Adrenal gland (tissue), 12 donors: ENCODE measurements around the gene G2E3. TPM values are rescaled to one million over a fixed set of nuclear protein-coding genes. Genes with fewer than 3 reads are reported as not detected.
"Not testable (repeated sequence)": the region's sequence is repeated elsewhere in the genome, so short reads cannot be mapped to it uniquely, and the experiment has no call there.

ENCODE experiments used
- DNase-seq, 7 donors: peaks; one replicate each; pipeline ENCODE4 v3.0.0-alpha.2; 2019 to 2020
- H3K27ac ChIP-seq, 5 donors: fragments of 200-600 bp; sonication (generic) in 4 of 5; 1 replicate in 3 of 5; 2 replicates in 2 of 5; pipeline versions ENCODE4 v1.5.1 to v1.8.0; 2016 to 2020; ENCODE audit warnings: mild to moderate bottlenecking in 1 of 5
- H3K27me3 ChIP-seq: fragments of 200-600 bp; 2 replicates; pipeline ENCODE4 v1.8.0; 2021
- H3K36me3 ChIP-seq, 2 donors: fragments of 200-600 bp; replicated peaks in 1 of 2; 1 replicate in 1 of 2; 2 replicates in 1 of 2; pipeline versions ENCODE4 v1.5.1 to v1.8.0; 2018 to 2022
- H3K4me1 ChIP-seq, 2 donors: fragments of 200-600 bp; replicated peaks in 1 of 2; 1 replicate in 1 of 2; 2 replicates in 1 of 2; pipeline versions ENCODE4 v1.5.1 to v1.8.0; 2018 to 2021
- H3K4me3 ChIP-seq, 4 donors: fragments of 200-600 bp; sonication (generic) in 3 of 4; one replicate each; pipeline ENCODE4 v1.5.1; 2016 to 2018
- H3K9me3 ChIP-seq, 3 donors: fragments of 200-600 bp; sonication (generic) in 1 of 3; replicated peaks in 1 of 3; 1 replicate in 2 of 3; 2 replicates in 1 of 3; pipeline versions ENCODE4 v1.5.1 to v1.8.0; 2016 to 2021
- POLR2A ChIP-seq, 2 donors: fragments of 450-650 bp; IDR thresholded peaks; one replicate each; pipeline ENCODE4 v1.6.1; 2017; ENCODE audit warnings: antibody characterized with exemption in 2 of 2, mild to moderate bottlenecking in 2 of 2, moderate library complexity in 1 of 2
- WGBS, 4 donors: extraction: QIAGEN DNeasy Blood & Tissue Kit in 2 of 4; methylation state at CpG; one replicate each; pipeline versions ENCODE4 v1.1.5 to v1.1.7; 2013 to 2017; 5-methylcytosine and 5-hydroxymethylcytosine counted together
- intact Hi-C, 2 donors: fragments of 100-400 bp; cut with DNase I; formaldehyde crosslinking; loops; one replicate each; pipeline versions ENCODE4 v1.14.1 to v1.15.0; 2022 to 2023
- polyA plus RNA-seq, 3 donors: library from polyadenylated mRNA; stranded (reverse); fragments of 200-250 nt in 2 of 3; fragments of 350-450 nt in 1 of 3; fragmentation: Illumina TruSeq in 1 of 3; extraction: RNeasy Lipid Tissue Mini Kit (QIAGEN cat#74804) in 1 of 3; gene quantifications; one replicate each; pipeline ENCODE4 v1.2.3, GENCODE V29; 2013 to 2014
- total RNA-seq, 9 donors: library from RNA; depleted of rRNA in 4 of 9; stranded (reverse); fragments of >200 nt in 4 of 9; fragments of 120-200 nt in 1 of 9; fragmentation: NEBNext Ultra II Directional in 1 of 9; extraction: Animal tissue kit (Norgen Biotek cat#: 25700) in 1 of 9; gene quantifications; one replicate each; pipeline versions ENCODE4 v1.1.0 to v1.2.4, GENCODE V29; 2013 to 2023
- TF ChIP-seq, protein P1 (sequence below), 6 experiments: fragments of 450-650 bp in 4 of 6; fragments of 200-600 bp in 2 of 6; sonication (generic) in 1 of 6; IDR thresholded peaks; 1 replicate in 5 of 6; 2 replicates in 1 of 6; pipeline versions ENCODE4 v1.5.1 to v1.8.0; 2016 to 2021; ENCODE audit warnings: antibody characterized with exemption in 6 of 6, mild to moderate bottlenecking in 2 of 6, moderate library complexity in 1 of 6
- donor health status: healthy with polysubstance abuse.
- donor health status: Bipolar disorder and iron deficiency.
- donor health status: DM: yes; HTN: yes; CAD: no.
- donor health status: DM: no; HTN: no; CAD: no.
- donor health status: DM: no; HTN: no; CAD: no.
- donor health status: DM: yes; HTN: yes; CAD: no.

G2E3 gene
- total and polyA plus RNA-seq, 12 donors, result 2.4 to 18.4 (median 9.7) TPM

DNA sequence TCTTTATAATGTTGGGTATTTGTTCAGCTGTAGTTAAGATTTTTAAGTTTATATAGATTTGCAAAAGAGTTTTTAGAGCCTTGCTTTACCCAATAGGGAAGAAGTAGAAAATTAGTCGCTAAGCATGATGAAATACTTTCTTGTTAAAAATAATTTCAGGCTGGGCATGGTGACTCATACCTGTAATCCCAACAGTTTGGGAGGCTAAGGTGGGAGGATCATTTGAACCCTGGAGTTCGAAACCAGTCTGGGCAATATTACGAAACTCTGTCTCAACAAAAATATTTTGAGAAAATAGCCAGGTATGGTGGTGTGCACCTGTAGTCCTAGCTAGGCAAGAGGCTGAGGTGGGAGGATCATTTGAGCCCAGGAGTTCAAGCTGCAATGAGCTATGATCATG, 44.4 kb downstream of the G2E3 start:
- DNase-seq, result no peak
- TF ChIP-seq, protein P1, sequence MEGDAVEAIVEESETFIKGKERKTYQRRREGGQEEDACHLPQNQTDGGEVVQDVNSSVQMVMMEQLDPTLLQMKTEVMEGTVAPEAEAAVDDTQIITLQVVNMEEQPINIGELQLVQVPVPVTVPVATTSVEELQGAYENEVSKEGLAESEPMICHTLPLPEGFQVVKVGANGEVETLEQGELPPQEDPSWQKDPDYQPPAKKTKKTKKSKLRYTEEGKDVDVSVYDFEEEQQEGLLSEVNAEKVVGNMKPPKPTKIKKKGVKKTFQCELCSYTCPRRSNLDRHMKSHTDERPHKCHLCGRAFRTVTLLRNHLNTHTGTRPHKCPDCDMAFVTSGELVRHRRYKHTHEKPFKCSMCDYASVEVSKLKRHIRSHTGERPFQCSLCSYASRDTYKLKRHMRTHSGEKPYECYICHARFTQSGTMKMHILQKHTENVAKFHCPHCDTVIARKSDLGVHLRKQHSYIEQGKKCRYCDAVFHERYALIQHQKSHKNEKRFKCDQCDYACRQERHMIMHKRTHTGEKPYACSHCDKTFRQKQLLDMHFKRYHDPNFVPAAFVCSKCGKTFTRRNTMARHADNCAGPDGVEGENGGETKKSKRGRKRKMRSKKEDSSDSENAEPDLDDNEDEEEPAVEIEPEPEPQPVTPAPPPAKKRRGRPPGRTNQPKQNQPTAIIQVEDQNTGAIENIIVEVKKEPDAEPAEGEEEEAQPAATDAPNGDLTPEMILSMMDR (IDR thresholded peaks at IDR 0.05), result no peak
- TF ChIP-seq POLR2A (IDR thresholded peaks at IDR 0.05), result no peak
- Histone ChIP-seq H3K27ac (no peak overlapping the region), H3K36me3 (peaks cover 0 to 17% of the 10 kb centered on the region in 2 donors), H3K9me3 (no peaks in the 10 kb centered on the region), H3K27me3 (no peaks in the 10 kb centered on the region), H3K4me3 (no peak overlapping the region), H3K4me1 (no peaks in the 10 kb centered on the region)
- intact Hi-C loops, result no loop called here
- WGBS, 4 donors, result 92 to 96% (median 95%) methylated on average over 3 of the region's 3 CpGs

DNA sequence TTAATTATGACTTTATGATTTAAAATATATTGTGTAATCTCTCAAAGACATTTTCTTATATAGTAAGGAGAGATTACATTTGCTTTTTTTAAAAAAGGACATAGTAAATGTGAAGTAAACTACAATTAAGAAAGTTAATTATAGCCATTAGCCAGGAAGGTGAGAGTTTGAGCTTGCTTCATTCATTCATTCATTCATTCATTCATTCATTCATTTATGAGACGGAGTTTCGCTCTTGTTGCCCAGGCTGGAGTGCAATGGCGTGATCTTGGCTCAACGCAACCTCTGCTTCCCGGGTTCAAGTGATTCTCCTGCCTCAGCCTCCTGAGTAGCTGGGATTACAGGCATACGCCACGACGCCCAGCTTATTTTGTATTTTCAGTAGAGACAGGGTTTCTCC, 45.7 kb downstream of the G2E3 start:
- peaks cover 0 to 17% of the 10 kb centered on the region in 2 donors for H3K36me3 ChIP-seq
- intact Hi-C loops, result not testable (repeated sequence)
- 96 to 98% (median 96%) methylated on average over 8 of the region's 8 CpGs for WGBS, 4 donors

DNA sequence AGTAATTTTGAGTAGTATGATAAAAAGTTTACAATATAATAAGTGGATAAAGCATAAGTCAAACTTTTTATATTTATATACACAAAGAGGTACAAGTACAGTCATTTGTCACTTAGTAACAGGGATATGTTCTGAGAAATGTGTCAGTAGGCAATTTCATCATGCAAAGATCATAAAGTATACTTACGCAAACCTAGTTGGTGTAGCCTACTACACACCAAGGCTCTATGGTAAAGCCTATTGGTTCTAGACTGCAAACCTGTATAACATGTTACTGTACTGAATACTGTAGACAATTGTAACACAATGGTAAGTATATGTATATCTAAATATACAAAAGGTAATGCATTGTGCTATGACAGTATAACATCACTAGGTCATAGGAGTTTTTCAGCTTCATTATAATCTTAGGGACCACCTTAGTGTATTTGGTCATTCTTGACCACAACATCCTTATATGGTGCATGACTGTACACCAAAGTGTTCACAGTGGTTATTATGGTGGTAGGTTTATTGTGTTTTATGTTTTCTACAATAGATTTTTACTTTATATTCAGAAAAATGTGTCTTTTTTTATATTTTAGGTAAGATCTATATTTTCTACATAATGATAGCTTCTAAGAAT, 48.3 kb downstream of the G2E3 start:
- H3K36me3 ChIP-seq, result peaks cover 0 to 9% of the 10 kb centered on the region in 2 donors
- intact Hi-C loops, result no loop called here
- TF ChIP-seq, protein P1 (IDR thresholded peaks at IDR 0.05), result no peak
- no peak for TF ChIP-seq POLR2A (IDR thresholded peaks at IDR 0.05)
- no peaks in the 10 kb centered on the region for H3K9me3 ChIP-seq
- no peaks in the 10 kb centered on the region for H3K27me3 ChIP-seq
- no peaks in the 10 kb centered on the region for H3K4me1 ChIP-seq
- no peak overlapping the region for H3K27ac ChIP-seq
- H3K4me3 ChIP-seq, result no peak overlapping the region
- WGBS, 4 donors, result 93 to 100% (median 97%) methylated on average over 1 of the region's 1 CpG
- no peak for DNase-seq

More for the DNA sequence above, 45.7 kb downstream of the G2E3 start:
- H3K4me3 ChIP-seq, H3K27ac ChIP-seq, DNase-seq, H3K4me1 ChIP-seq, H3K27me3 ChIP-seq, H3K9me3 ChIP-seq: not testable (repeated sequence)

DNA sequence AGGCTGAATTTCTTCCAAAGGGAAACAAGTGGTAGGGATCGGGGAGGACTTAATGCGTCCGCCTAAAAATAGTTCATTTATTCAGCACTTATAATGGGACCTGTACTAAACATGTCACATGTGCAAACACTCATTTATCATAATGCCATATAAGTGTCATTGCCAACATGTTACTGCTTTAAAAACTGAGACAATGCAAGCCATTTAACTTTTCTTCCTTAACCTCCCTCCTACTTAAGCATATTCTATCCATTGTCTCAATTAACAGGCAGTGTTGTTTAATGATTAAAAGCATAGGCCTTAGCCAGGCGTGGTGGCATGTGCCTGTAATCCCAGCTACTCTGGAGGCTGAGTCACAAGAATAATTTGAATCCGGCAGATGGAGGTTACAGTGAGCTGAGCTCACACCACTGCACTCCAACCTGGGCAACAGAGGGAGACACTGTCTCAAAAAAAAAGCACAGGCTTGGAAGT, 49.6 kb downstream of the G2E3 start:
- TF ChIP-seq, protein P1 (IDR thresholded peaks at IDR 0.05), result peak in 1 of 6 experiments; percentile 8
- no peak for TF ChIP-seq POLR2A (IDR thresholded peaks at IDR 0.05)
- no peaks in the 10 kb centered on the region for H3K4me1 ChIP-seq
- no peaks in the 10 kb centered on the region for H3K9me3 ChIP-seq
- peak in 1 of 7 donors; percentile 3 for DNase-seq
- H3K36me3 ChIP-seq, result no peaks in the 10 kb centered on the region
- H3K4me3 ChIP-seq, result no peak overlapping the region
- WGBS, 4 donors, result 80 to 89% (median 83%) methylated on average over 5 of the region's 5 CpGs
- no peak overlapping the region for H3K27ac ChIP-seq
- intact Hi-C loops, result no loop called here
- H3K27me3 ChIP-seq, result no peaks in the 10 kb centered on the region

DNA sequence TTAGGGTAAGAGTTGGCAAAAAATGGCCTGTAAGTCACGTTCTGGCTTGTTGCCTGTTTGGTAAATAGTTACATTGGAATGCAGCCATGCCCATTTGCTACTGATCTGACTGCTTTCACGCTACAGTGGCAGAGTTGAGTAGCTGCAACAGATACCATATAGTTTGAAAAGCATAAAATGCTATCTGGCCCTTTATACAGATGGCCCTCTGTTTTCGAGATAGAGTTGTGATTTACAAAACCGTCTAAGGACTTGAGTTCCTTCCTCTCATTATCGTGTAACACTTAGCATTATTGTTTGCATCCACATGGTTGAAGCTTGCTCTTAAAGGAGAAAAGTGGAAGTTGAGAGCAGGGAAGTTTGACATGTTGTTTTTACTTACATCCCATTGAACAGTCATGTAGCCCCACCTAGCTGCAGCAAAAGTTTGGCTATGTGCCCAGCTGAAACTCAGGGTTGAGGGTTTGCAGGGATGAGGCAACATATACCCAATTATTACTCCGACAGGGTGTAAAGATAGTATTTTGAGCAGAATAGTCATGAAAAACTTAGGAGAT, 51.9 kb downstream of the G2E3 start:
- H3K27me3 ChIP-seq, result no peaks in the 10 kb centered on the region
- H3K36me3 ChIP-seq, result no peaks in the 10 kb centered on the region
- DNase-seq, result peak; percentile 32 to 60 (median 45)
- intact Hi-C loops, result no loop called here
- H3K27ac ChIP-seq, result no peak overlapping the region
- no peaks in the 10 kb centered on the region for H3K4me1 ChIP-seq
- no peak for TF ChIP-seq POLR2A (IDR thresholded peaks at IDR 0.05)
- TF ChIP-seq, protein P1 (IDR thresholded peaks at IDR 0.05), result peak in 2 of 6 experiments; percentile 12 to 31
- no peak overlapping the region for H3K4me3 ChIP-seq
- 60 to 76% (median 65%) methylated on average over 6 of the region's 6 CpGs for WGBS, 4 donors
- H3K9me3 ChIP-seq, result no peaks in the 10 kb centered on the region
